ENCODE measurements around the gene IGDCC3.
"Not testable (repeated sequence)": the region's sequence is repeated elsewhere in the genome, so short reads cannot be mapped to it uniquely, and the experiment has no call there.

The IGDCC3 gene

DNA sequence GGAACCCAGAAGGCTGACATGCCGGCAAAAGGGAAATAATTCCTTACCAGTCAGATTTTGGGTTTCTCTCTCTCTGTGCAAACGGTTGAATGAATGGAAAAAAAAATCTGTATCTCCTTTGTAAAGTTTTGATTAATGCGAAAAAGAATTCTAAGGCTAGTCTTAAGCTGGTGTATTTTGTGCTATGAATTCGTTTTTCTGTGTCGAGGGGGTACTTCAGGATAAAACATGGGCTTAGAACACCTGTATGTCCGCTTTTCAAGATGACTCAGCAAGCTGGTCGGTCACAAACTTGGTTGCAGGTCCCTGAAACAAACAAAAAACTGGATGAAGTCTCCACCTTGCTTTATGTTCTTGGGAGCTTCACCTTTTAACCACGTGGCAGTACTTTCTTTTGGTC lies 28.5 kb downstream of the IGDCC3 start:
- peaks cover 15% of the 10 kb centered on the region for H3K9me3 ChIP-seq (ENCODE audit: control insufficient read depth, low read length)
- no peak for DNase-seq (ENCODE audit: low read depth)
- H3K4me1 ChIP-seq (ENCODE audit: control insufficient read depth, insufficient read depth, low read length), result no peaks in the 10 kb centered on the region
- peaks cover 21% of the 10 kb centered on the region for H3K27me3 ChIP-seq (replicated peaks; ENCODE audit: control insufficient read depth, insufficient read depth, low read length)
- no peaks in the 10 kb centered on the region for H3K36me3 ChIP-seq (ENCODE audit: control insufficient read depth, insufficient read depth, low read length, severe bottlenecking)
- H3K4me3 ChIP-seq (ENCODE audit: low read length), result no peak overlapping the region
- H3K9ac ChIP-seq (ENCODE audit: low read length), result no peak overlapping the region

DNA sequence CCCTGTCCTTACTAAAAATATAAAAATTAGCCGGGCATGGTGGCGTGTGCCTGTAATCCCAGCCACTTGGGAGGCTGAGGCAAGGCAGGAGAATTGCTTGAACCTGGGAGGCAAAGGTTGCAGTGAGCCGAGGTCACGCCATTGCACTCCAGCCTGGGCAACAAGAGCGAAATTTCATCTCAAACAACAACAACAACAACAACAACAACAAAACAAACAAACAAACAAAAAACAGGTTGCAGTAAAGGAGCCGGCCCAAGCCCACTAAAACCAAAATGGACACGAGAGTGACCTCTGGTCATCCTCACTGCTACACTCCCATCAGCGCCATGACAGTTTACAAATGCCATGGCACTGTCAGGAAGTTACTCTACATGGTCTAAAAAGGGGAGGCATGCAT lies 30.0 kb downstream of the IGDCC3 start:
- Histone ChIP-seq H3K9me3 (ENCODE audit: control insufficient read depth, low read length) (peaks cover 13% of the 10 kb centered on the region), H3K27me3 (replicated peaks; ENCODE audit: control insufficient read depth, insufficient read depth, low read length) (peaks cover 22% of the 10 kb centered on the region)
- H3K4me3 ChIP-seq (ENCODE audit: low read length); DNase-seq (ENCODE audit: low read depth); H3K9ac ChIP-seq (ENCODE audit: low read length); H3K36me3 ChIP-seq (ENCODE audit: control insufficient read depth, insufficient read depth, low read length, severe bottlenecking); H3K4me1 ChIP-seq (ENCODE audit: control insufficient read depth, insufficient read depth, low read length): not testable (repeated sequence)

DNA sequence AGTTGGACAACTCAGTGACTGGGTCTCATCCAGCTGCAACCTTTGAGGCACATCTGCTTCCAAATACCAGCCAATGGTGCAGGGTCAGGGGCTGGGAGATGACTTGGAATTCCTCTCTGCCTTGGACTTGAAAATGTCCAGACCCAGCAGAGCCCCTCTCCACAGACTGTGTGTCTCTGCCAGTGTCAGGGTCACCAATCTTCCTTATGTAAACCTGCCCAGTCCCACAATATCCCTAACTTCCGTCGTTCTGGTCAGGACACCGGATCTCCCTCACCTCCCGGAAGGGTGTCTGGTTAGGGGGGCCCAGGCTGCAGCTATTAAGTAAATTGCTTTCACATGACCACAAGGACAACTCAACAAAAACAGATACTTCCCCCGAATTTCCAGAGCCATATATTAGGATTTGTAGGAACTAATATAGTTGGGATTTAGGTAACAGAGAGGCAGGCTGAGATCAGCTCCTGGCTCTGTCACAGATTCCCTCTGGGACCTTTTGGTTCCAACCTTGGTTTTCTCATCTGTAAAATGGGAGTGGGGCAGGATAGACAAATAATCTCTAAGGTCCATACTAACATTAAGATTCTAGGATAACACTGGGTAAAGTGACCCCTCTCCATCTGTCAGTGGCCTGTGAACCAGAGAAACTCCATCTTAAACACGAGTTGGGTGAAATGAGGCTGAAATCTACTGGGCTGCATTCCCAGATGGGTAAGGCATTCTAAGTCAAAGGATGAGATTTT lies 30.8 kb downstream of the IGDCC3 start:
- DNase-seq (ENCODE audit: low read depth), result no peak
- H3K36me3 ChIP-seq (ENCODE audit: control insufficient read depth, insufficient read depth, low read length, severe bottlenecking), result no peaks in the 10 kb centered on the region

DNA sequence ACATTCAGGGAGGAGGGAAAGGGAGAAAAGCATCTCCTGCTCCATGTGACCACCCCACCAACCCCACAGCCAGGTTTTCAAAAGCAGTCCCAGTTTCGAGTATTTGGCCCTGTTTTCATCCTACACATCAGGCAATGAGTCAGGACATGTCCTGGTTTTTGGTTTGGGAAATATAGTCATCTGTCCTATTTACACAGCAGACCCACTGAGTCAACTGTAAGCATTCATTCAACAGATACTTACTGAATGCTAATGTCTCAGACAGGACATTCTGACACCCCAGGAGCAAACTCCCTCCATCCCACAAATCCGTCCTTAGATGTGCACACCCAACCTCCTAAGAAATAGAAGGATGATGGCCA lies 32.9 kb downstream of the IGDCC3 start:
- no peak overlapping the region for H3K9ac ChIP-seq (ENCODE audit: low read length)
- peaks cover 28% of the 10 kb centered on the region for H3K27me3 ChIP-seq (replicated peaks; ENCODE audit: control insufficient read depth, insufficient read depth, low read length)
- H3K36me3 ChIP-seq (ENCODE audit: control insufficient read depth, insufficient read depth, low read length, severe bottlenecking), result no peaks in the 10 kb centered on the region
- H3K4me1 ChIP-seq (ENCODE audit: control insufficient read depth, insufficient read depth, low read length), result no peaks in the 10 kb centered on the region
- DNase-seq (ENCODE audit: low read depth), result no peak
- no peaks in the 10 kb centered on the region for H3K9me3 ChIP-seq (ENCODE audit: control insufficient read depth, low read length)
- H3K4me3 ChIP-seq (ENCODE audit: low read length), result no peak overlapping the region

More for the DNA sequence above, 30.8 kb downstream of the IGDCC3 start:
- Histone ChIP-seq H3K9me3 (ENCODE audit: control insufficient read depth, low read length) (peaks cover 5% of the 10 kb centered on the region), H3K4me3 (ENCODE audit: low read length) (no peak overlapping the region), H3K4me1 (ENCODE audit: control insufficient read depth, insufficient read depth, low read length) (no peaks in the 10 kb centered on the region), H3K9ac (ENCODE audit: low read length) (no peak overlapping the region), H3K27me3 (replicated peaks; ENCODE audit: control insufficient read depth, insufficient read depth, low read length) (peaks cover 21% of the 10 kb centered on the region)

DNA sequence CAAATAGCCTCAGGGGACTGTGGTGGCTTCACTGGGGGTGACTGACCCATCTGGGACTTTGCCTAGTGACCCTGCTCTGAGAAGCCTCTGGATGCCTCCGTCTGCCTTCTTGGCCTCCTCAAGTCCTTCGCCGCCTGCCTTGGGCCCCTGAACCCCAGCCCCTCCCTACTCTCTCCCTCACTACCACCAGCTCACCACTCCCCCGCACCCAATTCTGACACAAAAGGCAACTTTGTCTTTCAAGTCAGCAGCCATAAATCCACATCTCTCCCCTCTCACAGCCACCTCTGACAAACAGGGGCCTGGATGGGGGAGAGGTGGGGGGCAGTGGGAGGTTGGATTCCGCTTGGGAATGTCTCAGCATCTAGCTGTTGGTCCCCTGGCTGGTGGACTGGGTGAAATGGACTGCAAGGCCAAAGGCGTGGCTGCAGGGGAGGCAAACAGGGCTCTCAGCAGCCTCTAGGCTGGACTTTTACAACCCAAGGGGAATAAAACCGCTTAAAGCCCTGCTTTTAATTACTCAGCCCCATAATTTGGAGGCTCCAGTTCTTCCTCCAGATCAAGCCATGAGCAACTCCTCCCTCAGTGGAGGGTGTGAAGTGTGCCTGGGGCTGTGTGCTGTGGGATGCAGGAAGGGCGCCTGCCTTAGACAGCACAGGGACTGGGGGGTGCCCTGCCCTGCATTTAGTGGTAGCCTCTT lies 33.4 kb downstream of the IGDCC3 start:
- no peaks in the 10 kb centered on the region for H3K9me3 ChIP-seq (ENCODE audit: control insufficient read depth, low read length)
- DNase-seq (ENCODE audit: low read depth), result no peak
- peaks cover 33% of the 10 kb centered on the region for H3K27me3 ChIP-seq (replicated peaks; ENCODE audit: control insufficient read depth, insufficient read depth, low read length)
- H3K36me3 ChIP-seq (ENCODE audit: control insufficient read depth, insufficient read depth, low read length, severe bottlenecking), result no peaks in the 10 kb centered on the region
- H3K4me1 ChIP-seq (ENCODE audit: control insufficient read depth, insufficient read depth, low read length), result no peaks in the 10 kb centered on the region
- H3K4me3 ChIP-seq (ENCODE audit: low read length), result no peak overlapping the region
- no peak overlapping the region for H3K9ac ChIP-seq (ENCODE audit: low read length)

DNA sequence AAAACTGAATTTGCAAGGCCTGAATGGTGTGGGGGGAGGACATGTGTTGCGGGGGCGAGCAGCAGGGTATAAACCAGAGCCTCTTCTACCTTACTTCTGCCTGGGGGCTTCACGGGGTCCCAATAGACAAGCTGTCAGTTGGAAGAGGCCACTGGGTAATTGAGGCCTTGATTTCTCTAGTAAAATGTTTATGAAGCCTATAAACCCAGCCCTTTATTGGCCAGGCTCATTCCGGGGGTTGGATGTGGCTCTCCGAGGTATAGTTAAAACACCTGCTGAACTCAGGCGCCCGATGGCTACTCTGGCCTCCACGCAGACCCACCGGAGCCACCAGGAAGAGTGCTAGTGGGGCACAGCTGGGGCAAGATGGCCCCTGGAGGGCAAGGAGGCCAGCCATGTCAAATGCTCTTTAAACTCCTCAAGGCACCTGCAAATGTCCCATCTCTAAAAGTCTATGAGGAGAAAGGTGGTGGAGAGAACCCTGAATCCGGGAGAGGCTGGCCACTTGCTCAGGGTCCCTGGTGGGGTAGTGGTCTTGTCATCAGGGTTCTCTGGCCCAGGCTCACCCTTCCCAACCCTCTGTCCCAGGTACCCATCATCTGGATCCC lies 34.3 kb downstream of the IGDCC3 start:
- Histone ChIP-seq H3K36me3 (ENCODE audit: control insufficient read depth, insufficient read depth, low read length, severe bottlenecking) (no peaks in the 10 kb centered on the region), H3K4me3 (ENCODE audit: low read length) (no peak overlapping the region), H3K9me3 (ENCODE audit: control insufficient read depth, low read length) (no peaks in the 10 kb centered on the region), H3K27me3 (replicated peaks; ENCODE audit: control insufficient read depth, insufficient read depth, low read length) (peaks cover 32% of the 10 kb centered on the region), H3K4me1 (ENCODE audit: control insufficient read depth, insufficient read depth, low read length) (no peaks in the 10 kb centered on the region), H3K9ac (ENCODE audit: low read length) (no peak overlapping the region)
- DNase-seq (ENCODE audit: low read depth), result no peak

DNA sequence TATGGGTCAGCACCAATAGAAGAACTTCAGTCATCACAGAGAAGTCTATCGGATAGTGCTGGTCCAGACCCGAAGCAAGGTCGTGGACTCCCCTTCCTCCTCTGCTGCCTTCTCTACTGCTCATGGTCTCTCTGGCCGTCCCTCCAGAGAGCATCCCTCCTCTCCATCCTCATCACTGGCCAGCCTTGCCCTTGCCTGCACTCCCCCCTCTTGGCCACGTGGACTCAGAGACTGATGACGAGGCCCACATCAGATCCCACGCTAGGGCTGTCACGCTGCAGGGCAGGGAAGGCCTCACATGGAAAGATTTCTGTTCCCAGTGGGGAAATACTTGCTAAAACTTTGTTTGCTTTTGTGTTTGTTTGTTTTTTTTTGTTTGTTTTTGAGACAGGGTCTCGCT lies 35.3 kb downstream of the IGDCC3 start:
- no peak overlapping the region for H3K9ac ChIP-seq (ENCODE audit: low read length)

DNA sequence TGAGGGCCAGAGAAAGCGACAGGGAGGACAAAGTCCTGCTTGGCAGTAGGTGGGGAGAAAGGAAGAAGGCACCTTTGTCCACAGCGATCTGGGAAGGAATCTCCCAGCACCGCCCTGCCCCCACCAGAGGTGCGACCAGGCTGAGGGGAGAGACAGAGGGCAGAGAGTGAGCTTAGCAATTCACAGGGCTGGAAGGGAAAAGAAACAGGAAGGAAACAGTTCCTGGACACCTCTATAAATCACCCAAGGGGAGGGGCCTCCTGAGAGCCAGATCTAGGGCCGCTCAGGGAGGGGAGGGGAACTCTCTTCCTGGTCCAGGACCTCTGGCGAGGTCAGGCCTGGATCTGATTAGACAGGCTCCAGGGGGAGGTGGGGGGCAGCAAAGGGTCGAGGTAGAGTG lies 37.9 kb downstream of the IGDCC3 start:
- Histone ChIP-seq H3K4me3 (ENCODE audit: low read length) (no peak overlapping the region), H3K9me3 (ENCODE audit: control insufficient read depth, low read length) (no peaks in the 10 kb centered on the region), H3K36me3 (ENCODE audit: control insufficient read depth, insufficient read depth, low read length, severe bottlenecking) (no peaks in the 10 kb centered on the region), H3K27me3 (replicated peaks; ENCODE audit: control insufficient read depth, insufficient read depth, low read length) (peaks cover 65% of the 10 kb centered on the region), H3K9ac (ENCODE audit: low read length) (no peak overlapping the region), H3K4me1 (ENCODE audit: control insufficient read depth, insufficient read depth, low read length) (no peaks in the 10 kb centered on the region)
- DNase-seq (ENCODE audit: low read depth), result no peak

More for the DNA sequence above, 35.3 kb downstream of the IGDCC3 start:
- H3K4me3 ChIP-seq (ENCODE audit: low read length), result no peak overlapping the region
- no peaks in the 10 kb centered on the region for H3K36me3 ChIP-seq (ENCODE audit: control insufficient read depth, insufficient read depth, low read length, severe bottlenecking)
- H3K9me3 ChIP-seq (ENCODE audit: control insufficient read depth, low read length), result no peaks in the 10 kb centered on the region
- DNase-seq (ENCODE audit: low read depth), result no peak
- no peaks in the 10 kb centered on the region for H3K4me1 ChIP-seq (ENCODE audit: control insufficient read depth, insufficient read depth, low read length)
- H3K27me3 ChIP-seq (replicated peaks; ENCODE audit: control insufficient read depth, insufficient read depth, low read length), result peaks cover 42% of the 10 kb centered on the region

DNA sequence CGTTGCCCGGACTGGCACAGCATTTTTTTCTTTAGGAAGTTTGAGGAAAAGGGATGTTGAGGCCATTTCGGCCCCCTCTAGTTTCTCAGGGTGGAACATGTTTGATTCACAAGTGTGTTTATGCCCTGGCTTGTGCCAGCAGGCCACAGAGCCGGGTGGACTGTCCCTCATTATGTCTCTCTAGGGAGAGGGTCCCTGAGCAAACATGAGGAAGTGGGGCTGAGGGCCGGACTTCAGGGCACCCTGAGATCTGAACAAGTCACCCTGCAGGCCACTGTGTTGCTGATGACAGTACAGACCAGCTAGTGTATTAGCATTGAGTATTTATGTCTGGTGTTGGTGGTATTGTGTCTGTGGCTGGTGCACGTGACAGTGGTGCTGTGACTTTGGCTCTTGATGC lies 38.4 kb downstream of the IGDCC3 start:
- Histone ChIP-seq H3K4me3 (ENCODE audit: low read length) (no peak overlapping the region), H3K36me3 (ENCODE audit: control insufficient read depth, insufficient read depth, low read length, severe bottlenecking) (no peaks in the 10 kb centered on the region), H3K4me1 (ENCODE audit: control insufficient read depth, insufficient read depth, low read length) (no peaks in the 10 kb centered on the region), H3K9ac (ENCODE audit: low read length) (no peak overlapping the region), H3K9me3 (ENCODE audit: control insufficient read depth, low read length) (no peaks in the 10 kb centered on the region), H3K27me3 (replicated peaks; ENCODE audit: control insufficient read depth, insufficient read depth, low read length) (peaks cover 69% of the 10 kb centered on the region)
- DNase-seq (ENCODE audit: low read depth), result no peak

DNA sequence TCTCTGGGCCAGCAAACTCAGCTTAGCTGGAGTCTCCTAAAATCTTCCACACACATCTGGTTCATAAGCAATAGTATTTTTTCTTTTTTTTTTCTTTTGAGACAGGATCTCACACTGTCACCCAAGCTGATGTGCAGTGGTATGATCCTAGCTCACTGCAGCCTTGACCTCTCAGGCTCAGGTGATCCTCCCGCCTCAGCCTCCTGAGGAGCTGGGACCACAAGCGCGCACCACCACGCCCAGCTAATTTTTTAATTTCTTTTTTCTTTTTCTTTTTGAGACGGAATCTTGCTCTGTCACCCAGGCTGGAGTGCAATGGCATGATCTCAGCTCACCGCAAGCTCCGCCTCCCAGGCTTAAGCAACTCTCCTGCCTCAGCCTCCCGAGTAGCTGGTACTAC lies 39.0 kb downstream of the IGDCC3 start:
- H3K9me3 ChIP-seq (ENCODE audit: control insufficient read depth, low read length), result no peaks in the 10 kb centered on the region
- H3K36me3 ChIP-seq (ENCODE audit: control insufficient read depth, insufficient read depth, low read length, severe bottlenecking), result no peaks in the 10 kb centered on the region
- no peaks in the 10 kb centered on the region for H3K4me1 ChIP-seq (ENCODE audit: control insufficient read depth, insufficient read depth, low read length)
- DNase-seq (ENCODE audit: low read depth), result no peak
- H3K27me3 ChIP-seq (replicated peaks; ENCODE audit: control insufficient read depth, insufficient read depth, low read length), result peaks cover 69% of the 10 kb centered on the region
- no peak overlapping the region for H3K9ac ChIP-seq (ENCODE audit: low read length)
- H3K4me3 ChIP-seq (ENCODE audit: low read length), result no peak overlapping the region

DNA sequence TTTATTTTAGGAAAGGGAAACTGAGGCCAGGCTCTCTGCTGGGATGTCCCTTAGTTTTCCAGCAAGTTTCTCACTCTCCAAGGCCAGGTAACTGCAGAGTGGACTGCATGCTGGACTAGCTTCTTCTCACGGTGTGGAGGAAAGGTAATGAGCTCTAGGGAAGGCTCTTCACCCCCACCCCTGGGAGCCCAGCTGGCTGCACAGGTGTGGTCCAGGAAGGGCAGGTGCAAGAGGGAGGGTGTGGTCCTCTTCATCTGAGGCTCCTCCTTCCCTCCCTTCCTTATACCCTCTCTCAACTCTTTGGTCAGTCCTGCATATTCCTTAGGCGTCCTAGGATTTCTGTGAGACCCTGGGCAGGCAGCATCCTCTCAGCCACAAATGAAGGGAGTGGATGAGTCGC lies 39.4 kb downstream of the IGDCC3 start:
- Histone ChIP-seq H3K9me3 (ENCODE audit: control insufficient read depth, low read length) (no peaks in the 10 kb centered on the region), H3K9ac (ENCODE audit: low read length) (no peak overlapping the region), H3K36me3 (ENCODE audit: control insufficient read depth, insufficient read depth, low read length, severe bottlenecking) (no peaks in the 10 kb centered on the region), H3K27me3 (replicated peaks; ENCODE audit: control insufficient read depth, insufficient read depth, low read length) (peaks cover 67% of the 10 kb centered on the region), H3K4me1 (ENCODE audit: control insufficient read depth, insufficient read depth, low read length) (no peaks in the 10 kb centered on the region), H3K4me3 (ENCODE audit: low read length) (no peak overlapping the region)
- no peak for DNase-seq (ENCODE audit: low read depth)
